Measurements from ENCODE around the gene PLSCR4.

The PLSCR4 gene

GRCh38 chr3:146164071-146164470 is 86.8 kb downstream of the PLSCR4 start:
- Histone ChIP-seq H3K4me1 (ENCODE audit: control insufficient read depth, insufficient read depth, low read length) (peaks cover 18% of the 10 kb centered on the region), H3K36me3 (ENCODE audit: control insufficient read depth, insufficient read depth, low read length) (no peaks in the 10 kb centered on the region), H3K4me3 (ENCODE audit: low read length) (no peak overlapping the region), H3K9ac (ENCODE audit: low read length) (no peak overlapping the region), H3K27me3 (ENCODE audit: control insufficient read depth, insufficient read depth, low read length) (peaks cover 11% of the 10 kb centered on the region), H3K9me3 (ENCODE audit: control insufficient read depth, low read length) (no peaks in the 10 kb centered on the region)

GRCh38 chr3:146163584-146163983 is 87.3 kb downstream of the PLSCR4 start:
- H3K4me1 ChIP-seq (ENCODE audit: control insufficient read depth, insufficient read depth, low read length) = peaks cover 18% of the 10 kb centered on the region
- no peaks in the 10 kb centered on the region for H3K9me3 ChIP-seq (ENCODE audit: control insufficient read depth, low read length)
- H3K4me3 ChIP-seq (ENCODE audit: low read length) = no peak overlapping the region
- H3K9ac ChIP-seq (ENCODE audit: low read length) = no peak overlapping the region
- H3K36me3 ChIP-seq (ENCODE audit: control insufficient read depth, insufficient read depth, low read length) = no peaks in the 10 kb centered on the region
- peaks cover 11% of the 10 kb centered on the region for H3K27me3 ChIP-seq (ENCODE audit: control insufficient read depth, insufficient read depth, low read length)

- H3K4me3 ChIP-seq (ENCODE audit: low read length) = no peak overlapping the region
- H3K4me1 ChIP-seq (ENCODE audit: control insufficient read depth, insufficient read depth, low read length) = peaks cover 18% of the 10 kb centered on the region
- no peaks in the 10 kb centered on the region for H3K9me3 ChIP-seq (ENCODE audit: control insufficient read depth, low read length)
- peaks cover 11% of the 10 kb centered on the region for H3K27me3 ChIP-seq (ENCODE audit: control insufficient read depth, insufficient read depth, low read length)
- no peak overlapping the region for H3K9ac ChIP-seq (ENCODE audit: low read length)
- H3K36me3 ChIP-seq (ENCODE audit: control insufficient read depth, insufficient read depth, low read length) = no peaks in the 10 kb centered on the region
Observed at GRCh38 chr3:146162561-146162960, 88.3 kb downstream of the PLSCR4 start.

DNA sequence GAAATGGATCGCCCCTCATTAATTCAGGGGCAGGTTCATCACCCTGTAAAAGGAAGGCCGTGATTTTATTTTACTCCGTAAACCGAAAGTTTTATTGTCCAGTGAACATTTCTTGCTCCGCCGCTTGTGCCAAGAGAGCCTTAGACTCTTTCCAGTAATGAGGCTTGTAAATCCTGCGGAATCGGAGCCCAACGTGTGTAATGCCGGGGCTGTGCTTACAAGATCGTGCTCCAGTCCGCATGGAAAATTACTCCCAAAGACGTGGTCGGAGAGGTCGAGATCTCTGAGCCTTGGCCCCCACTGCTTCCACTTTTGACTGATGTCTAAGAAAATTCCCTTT is 89.3 kb downstream of the PLSCR4 start:
- Histone ChIP-seq H3K9me3 (ENCODE audit: control insufficient read depth, low read length) (no peaks in the 10 kb centered on the region), H3K4me3 (ENCODE audit: low read length) (peak overlapping the region; percentile 65), H3K9ac (ENCODE audit: low read length) (peak overlapping the region; percentile 66), H3K36me3 (ENCODE audit: control insufficient read depth, insufficient read depth, low read length) (no peaks in the 10 kb centered on the region), H3K27me3 (ENCODE audit: control insufficient read depth, insufficient read depth, low read length) (peaks cover 11% of the 10 kb centered on the region), H3K4me1 (ENCODE audit: control insufficient read depth, insufficient read depth, low read length) (peaks cover 11% of the 10 kb centered on the region)

DNA sequence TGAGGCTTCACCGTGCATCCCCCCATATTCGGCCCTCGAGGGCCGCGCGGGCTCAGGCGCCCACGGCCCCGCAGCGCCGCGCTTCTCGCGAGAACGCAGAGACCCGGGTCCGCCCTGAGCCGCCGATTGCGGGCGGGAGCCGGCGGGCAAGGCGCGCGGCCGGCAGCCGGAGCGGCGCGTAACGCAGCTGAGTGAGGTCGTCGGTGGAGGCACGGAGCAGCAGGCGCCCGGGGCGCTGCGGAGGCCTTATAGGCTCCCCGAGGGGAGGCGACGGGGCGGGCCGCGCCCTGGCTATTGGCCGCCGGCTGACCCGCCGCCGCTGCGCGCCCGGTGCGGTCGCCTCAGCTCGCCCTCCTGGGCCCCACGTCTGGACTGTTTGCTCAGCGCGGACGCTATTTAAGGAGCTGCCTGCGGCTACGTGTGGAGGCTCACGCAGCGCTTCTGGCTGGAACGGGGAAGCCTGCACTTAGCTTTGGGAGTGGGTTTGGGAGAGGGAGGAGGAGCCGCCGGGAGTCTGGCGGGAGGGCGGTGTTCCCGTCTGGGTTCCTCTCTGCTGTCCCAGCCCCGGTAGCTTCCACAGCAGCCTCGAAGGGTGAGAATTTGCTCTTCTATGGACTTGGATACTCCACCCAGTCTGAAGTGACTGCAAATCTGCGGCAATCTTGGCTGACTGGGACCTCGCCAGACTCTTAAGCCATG is 89.8 kb downstream of the PLSCR4 start, which contains the start of gene PLOD2:
Gene PLOD2 (minus strand): TSS at position 221 of the 699 bp plus-strand sequence. CDS start 195 bp downstream, at position 26.
- Histone ChIP-seq H3K36me3 (ENCODE audit: control insufficient read depth, insufficient read depth, low read length) (no peaks in the 10 kb centered on the region), H3K9ac (ENCODE audit: low read length) (peak within 1 kb of the TSS; percentile 66), H3K9me3 (ENCODE audit: control insufficient read depth, low read length) (no peaks in the 10 kb centered on the region), H3K4me1 (ENCODE audit: control insufficient read depth, insufficient read depth, low read length) (peaks cover 9% of the 10 kb centered on the region), H3K27me3 (ENCODE audit: control insufficient read depth, insufficient read depth, low read length) (peaks cover 11% of the 10 kb centered on the region), H3K4me3 (ENCODE audit: low read length) (peak within 1 kb of the TSS; percentile 65)

GRCh38 chr3:146160321-146160963 is 90.5 kb downstream of the PLSCR4 start:
- H3K9me3 ChIP-seq (ENCODE audit: control insufficient read depth, low read length) = no peaks in the 10 kb centered on the region
- peaks cover 11% of the 10 kb centered on the region for H3K27me3 ChIP-seq (ENCODE audit: control insufficient read depth, insufficient read depth, low read length)
- peaks cover 8% of the 10 kb centered on the region for H3K4me1 ChIP-seq (ENCODE audit: control insufficient read depth, insufficient read depth, low read length)
- H3K36me3 ChIP-seq (ENCODE audit: control insufficient read depth, insufficient read depth, low read length) = no peaks in the 10 kb centered on the region
- H3K4me3 ChIP-seq (ENCODE audit: low read length) = peak overlapping the region; percentile 65
- peak overlapping the region; percentile 66 for H3K9ac ChIP-seq (ENCODE audit: low read length)

GRCh38 chr3:146159616-146160320 is 91.1 kb downstream of the PLSCR4 start:
- Histone ChIP-seq H3K4me1 (ENCODE audit: control insufficient read depth, insufficient read depth, low read length) (peaks cover under 1% of the 10 kb centered on the region), H3K4me3 (ENCODE audit: low read length) (peak overlapping the region; percentile 65), H3K9me3 (ENCODE audit: control insufficient read depth, low read length) (no peaks in the 10 kb centered on the region), H3K9ac (ENCODE audit: low read length) (peak overlapping the region; percentile 66), H3K36me3 (ENCODE audit: control insufficient read depth, insufficient read depth, low read length) (no peaks in the 10 kb centered on the region), H3K27me3 (ENCODE audit: control insufficient read depth, insufficient read depth, low read length) (peaks cover 11% of the 10 kb centered on the region)

- peaks cover 11% of the 10 kb centered on the region for H3K27me3 ChIP-seq (ENCODE audit: control insufficient read depth, insufficient read depth, low read length)
- peaks cover 3% of the 10 kb centered on the region for H3K4me1 ChIP-seq (ENCODE audit: control insufficient read depth, insufficient read depth, low read length)
- H3K9ac ChIP-seq (ENCODE audit: low read length) = no peak overlapping the region
- H3K9me3 ChIP-seq (ENCODE audit: control insufficient read depth, low read length) = no peaks in the 10 kb centered on the region
- H3K36me3 ChIP-seq (ENCODE audit: control insufficient read depth, insufficient read depth, low read length) = no peaks in the 10 kb centered on the region
- H3K4me3 ChIP-seq (ENCODE audit: low read length) = no peak overlapping the region
Observed at GRCh38 chr3:146159037-146159436, 91.9 kb downstream of the PLSCR4 start.

- Histone ChIP-seq H3K36me3 (ENCODE audit: control insufficient read depth, insufficient read depth, low read length) (no peaks in the 10 kb centered on the region), H3K9ac (ENCODE audit: low read length) (no peak overlapping the region), H3K4me3 (ENCODE audit: low read length) (no peak overlapping the region), H3K9me3 (ENCODE audit: control insufficient read depth, low read length) (no peaks in the 10 kb centered on the region), H3K4me1 (ENCODE audit: control insufficient read depth, insufficient read depth, low read length) (peaks cover 4% of the 10 kb centered on the region), H3K27me3 (ENCODE audit: control insufficient read depth, insufficient read depth, low read length) (peaks cover 11% of the 10 kb centered on the region)
Observed at GRCh38 chr3:146157325-146158060, 93.4 kb downstream of the PLSCR4 start.

- H3K4me1 ChIP-seq (ENCODE audit: control insufficient read depth, insufficient read depth, low read length) = peaks cover 4% of the 10 kb centered on the region
- no peaks in the 10 kb centered on the region for H3K36me3 ChIP-seq (ENCODE audit: control insufficient read depth, insufficient read depth, low read length)
- no peaks in the 10 kb centered on the region for H3K9me3 ChIP-seq (ENCODE audit: control insufficient read depth, low read length)
- H3K9ac ChIP-seq (ENCODE audit: low read length) = peak overlapping the region; percentile 18
- peaks cover 8% of the 10 kb centered on the region for H3K27me3 ChIP-seq (ENCODE audit: control insufficient read depth, insufficient read depth, low read length)
- H3K4me3 ChIP-seq (ENCODE audit: low read length) = no peak overlapping the region
Observed at GRCh38 chr3:146156666-146157314, 94.1 kb downstream of the PLSCR4 start.

GRCh38 chr3:146156095-146156494 is 94.8 kb downstream of the PLSCR4 start:
- Histone ChIP-seq H3K4me3 (ENCODE audit: low read length) (no peak overlapping the region), H3K9me3 (ENCODE audit: control insufficient read depth, low read length) (no peaks in the 10 kb centered on the region), H3K9ac (ENCODE audit: low read length) (peak overlapping the region; percentile 18), H3K4me1 (ENCODE audit: control insufficient read depth, insufficient read depth, low read length) (peaks cover 4% of the 10 kb centered on the region), H3K36me3 (ENCODE audit: control insufficient read depth, insufficient read depth, low read length) (no peaks in the 10 kb centered on the region), H3K27me3 (ENCODE audit: control insufficient read depth, insufficient read depth, low read length) (peaks cover 7% of the 10 kb centered on the region)
